ENCODE results near the gene KRTAP20-2.

DNA sequence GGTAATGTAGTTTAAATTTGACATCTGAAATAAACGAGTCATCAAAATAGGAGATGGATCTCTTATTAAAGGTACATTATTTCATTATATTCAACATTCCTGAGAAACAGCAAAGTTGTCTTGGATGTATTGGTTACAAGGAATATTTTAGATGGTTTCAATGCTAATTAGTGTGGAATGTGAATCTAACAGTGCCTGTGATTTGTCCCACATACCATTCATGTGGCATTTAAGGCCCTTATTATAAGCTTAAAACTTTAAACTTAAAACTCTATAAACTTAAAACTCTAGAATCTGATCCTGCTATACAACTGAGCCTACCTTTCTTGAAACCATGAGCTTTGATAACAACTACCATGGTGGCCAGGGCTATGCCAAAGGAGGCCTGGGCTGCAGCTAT lies 34.2 kb upstream of the KRTAP20-2 start, which contains the start of gene KRTAP22-1:
- TF ChIP-seq, protein P1, sequence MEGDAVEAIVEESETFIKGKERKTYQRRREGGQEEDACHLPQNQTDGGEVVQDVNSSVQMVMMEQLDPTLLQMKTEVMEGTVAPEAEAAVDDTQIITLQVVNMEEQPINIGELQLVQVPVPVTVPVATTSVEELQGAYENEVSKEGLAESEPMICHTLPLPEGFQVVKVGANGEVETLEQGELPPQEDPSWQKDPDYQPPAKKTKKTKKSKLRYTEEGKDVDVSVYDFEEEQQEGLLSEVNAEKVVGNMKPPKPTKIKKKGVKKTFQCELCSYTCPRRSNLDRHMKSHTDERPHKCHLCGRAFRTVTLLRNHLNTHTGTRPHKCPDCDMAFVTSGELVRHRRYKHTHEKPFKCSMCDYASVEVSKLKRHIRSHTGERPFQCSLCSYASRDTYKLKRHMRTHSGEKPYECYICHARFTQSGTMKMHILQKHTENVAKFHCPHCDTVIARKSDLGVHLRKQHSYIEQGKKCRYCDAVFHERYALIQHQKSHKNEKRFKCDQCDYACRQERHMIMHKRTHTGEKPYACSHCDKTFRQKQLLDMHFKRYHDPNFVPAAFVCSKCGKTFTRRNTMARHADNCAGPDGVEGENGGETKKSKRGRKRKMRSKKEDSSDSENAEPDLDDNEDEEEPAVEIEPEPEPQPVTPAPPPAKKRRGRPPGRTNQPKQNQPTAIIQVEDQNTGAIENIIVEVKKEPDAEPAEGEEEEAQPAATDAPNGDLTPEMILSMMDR (IDR thresholded peaks at IDR 0.05), result no peak
- no peak for TF ChIP-seq POLR2A (IDR thresholded peaks at IDR 0.05)
